Ovary (tissue), 3 donors: ENCODE results near the gene MMP7.

Experiments
- EP300 ChIP-seq: sonication (generic); formaldehyde crosslinking; IDR thresholded peaks from one replicate; pipeline ENCODE4 v1.6.1; 2017; ENCODE audit warnings: antibody characterized with exemption
- POLR2A ChIP-seq: fragments of 450-650 bp; IDR thresholded peaks from one replicate; pipeline ENCODE4 v1.6.1; 2017; ENCODE audit warnings: antibody characterized with exemption, mild to moderate bottlenecking, moderate library complexity
- TF ChIP-seq, protein P1 (sequence below), 3 donors: fragments of 450-650 bp in 2 of 3; fragments of 200-600 bp in 1 of 3; IDR thresholded peaks; one replicate each; pipeline versions ENCODE4 v1.5.1 to v1.8.0; 2016 to 2022; ENCODE audit warnings: antibody characterized with exemption in 3 of 3, mild to moderate bottlenecking in 1 of 3
- donor health status: DM: no; HTN: no; CAD: no.

GRCh38 chr11:102499931-102500330 lies 30.6 kb downstream of the MMP7 start:
- TF ChIP-seq, protein P1, sequence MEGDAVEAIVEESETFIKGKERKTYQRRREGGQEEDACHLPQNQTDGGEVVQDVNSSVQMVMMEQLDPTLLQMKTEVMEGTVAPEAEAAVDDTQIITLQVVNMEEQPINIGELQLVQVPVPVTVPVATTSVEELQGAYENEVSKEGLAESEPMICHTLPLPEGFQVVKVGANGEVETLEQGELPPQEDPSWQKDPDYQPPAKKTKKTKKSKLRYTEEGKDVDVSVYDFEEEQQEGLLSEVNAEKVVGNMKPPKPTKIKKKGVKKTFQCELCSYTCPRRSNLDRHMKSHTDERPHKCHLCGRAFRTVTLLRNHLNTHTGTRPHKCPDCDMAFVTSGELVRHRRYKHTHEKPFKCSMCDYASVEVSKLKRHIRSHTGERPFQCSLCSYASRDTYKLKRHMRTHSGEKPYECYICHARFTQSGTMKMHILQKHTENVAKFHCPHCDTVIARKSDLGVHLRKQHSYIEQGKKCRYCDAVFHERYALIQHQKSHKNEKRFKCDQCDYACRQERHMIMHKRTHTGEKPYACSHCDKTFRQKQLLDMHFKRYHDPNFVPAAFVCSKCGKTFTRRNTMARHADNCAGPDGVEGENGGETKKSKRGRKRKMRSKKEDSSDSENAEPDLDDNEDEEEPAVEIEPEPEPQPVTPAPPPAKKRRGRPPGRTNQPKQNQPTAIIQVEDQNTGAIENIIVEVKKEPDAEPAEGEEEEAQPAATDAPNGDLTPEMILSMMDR (IDR thresholded peaks at IDR 0.05) = no peak
- no peak for TF ChIP-seq EP300
- no peak for TF ChIP-seq POLR2A
